T follicular helper cell (primary cell): ENCODE measurements around the gene ABCG8.
"Not testable (repeated sequence)": the region's sequence is repeated elsewhere in the genome, so short reads cannot be mapped to it uniquely, and the experiment has no call there.

Experiments
- DNase-seq: peaks from one replicate; pipeline ENCODE4 v3.0.0-alpha.2; 2020; ENCODE audit warnings: low read depth

The ABCG8 gene

DNA sequence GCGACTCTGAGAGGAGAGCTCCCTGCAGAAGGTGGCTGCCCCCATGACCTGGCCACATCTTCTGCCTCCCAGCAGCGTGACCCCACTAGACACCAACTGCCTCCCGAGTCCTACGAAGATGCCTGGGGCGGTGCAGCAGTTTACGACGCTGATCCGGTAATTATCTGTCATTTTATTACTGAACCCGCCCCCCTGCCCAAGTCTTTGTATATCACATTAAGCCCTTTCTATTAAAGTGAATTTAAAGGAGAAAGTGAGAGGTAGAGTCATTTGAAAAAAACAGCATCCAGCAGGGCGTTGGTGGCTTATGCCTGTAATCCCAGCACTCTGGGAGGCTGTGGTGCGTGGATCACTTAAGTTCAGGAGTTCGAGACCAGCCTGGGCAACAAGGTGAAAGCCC, 33.4 kb downstream of the ABCG8 start:
- no peak for DNase-seq

DNA sequence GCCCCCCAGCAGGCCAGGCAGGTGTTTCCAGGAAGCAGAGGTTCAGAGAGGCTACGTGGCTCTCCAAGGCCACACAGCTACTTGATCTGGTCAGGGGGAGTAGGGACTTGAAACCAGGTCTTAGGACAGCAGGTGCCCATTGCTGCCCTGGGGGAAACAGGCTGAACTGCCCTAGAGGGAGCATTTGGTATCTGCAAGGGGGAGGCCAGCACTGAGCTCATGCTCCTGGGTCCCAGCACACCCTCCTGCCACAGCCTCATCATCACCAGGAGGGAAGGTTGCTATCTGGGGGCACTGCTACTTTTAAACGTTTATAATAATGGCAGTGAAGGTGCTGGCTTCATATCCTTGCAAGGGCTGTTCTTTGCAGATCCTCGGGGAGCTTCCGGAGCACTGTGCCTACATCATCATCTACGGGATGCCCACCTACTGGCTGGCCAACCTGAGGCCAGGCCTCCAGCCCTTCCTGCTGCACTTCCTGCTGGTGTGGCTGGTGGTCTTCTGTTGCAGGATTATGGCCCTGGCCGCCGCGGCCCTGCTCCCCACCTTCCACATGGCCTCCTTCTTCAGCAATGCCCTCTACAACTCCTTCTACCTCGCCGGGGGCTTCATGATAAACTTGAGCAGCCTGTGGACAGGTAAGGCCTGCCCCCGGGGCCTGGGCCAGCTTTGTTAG, 36.1 kb downstream of the ABCG8 start:
- DNase-seq: no peak

DNA sequence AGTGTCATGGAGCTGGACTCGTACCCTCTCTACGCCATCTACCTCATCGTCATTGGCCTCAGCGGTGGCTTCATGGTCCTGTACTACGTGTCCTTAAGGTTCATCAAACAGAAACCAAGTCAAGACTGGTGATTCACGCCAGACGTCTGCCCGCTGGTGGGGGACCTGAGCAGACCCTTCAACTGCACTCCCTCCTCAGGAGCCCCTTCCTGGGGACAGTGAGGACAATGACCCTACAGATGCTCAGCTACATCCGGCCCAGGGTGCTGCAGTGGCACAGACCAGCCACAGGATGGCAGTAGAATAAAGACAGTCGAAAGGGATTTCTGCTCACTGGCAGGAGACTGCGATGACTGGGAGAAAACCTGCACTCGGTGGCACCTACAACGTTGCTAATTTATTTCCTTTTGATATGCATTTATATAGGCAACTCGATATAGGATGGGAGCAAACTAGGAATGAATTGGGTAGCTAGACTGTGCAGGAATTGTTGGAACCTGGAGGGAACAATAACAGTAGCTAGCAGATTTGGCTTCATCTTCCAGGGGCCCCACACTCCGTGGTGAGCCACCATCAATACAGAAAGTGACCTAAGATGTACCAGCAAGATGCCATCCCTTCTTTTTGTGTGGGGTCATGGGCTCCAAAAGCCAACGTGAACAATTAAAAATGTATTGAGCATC, 39.2 kb downstream of the ABCG8 start:
- peak; percentile 25 for DNase-seq

DNA sequence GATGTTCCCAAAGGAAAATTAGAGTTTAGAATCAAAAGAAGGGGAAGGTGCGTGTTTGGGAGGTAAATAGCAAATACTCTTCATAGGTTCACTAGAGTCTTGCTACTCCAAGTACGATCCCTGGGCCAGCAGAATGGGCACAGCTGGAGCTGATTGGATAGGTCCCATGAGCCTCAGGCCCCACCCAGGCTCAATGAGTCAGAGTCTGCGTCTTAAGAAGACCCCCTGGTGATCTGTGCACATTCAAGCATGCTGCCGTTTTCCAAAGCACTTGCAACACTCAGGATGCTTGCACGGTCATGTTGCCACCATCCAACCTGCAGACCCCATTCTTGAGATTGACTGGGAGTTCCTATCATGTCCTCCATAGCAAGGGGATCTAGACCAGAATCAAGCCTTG, 40.5 kb downstream of the ABCG8 start:
- DNase-seq: no peak

DNA sequence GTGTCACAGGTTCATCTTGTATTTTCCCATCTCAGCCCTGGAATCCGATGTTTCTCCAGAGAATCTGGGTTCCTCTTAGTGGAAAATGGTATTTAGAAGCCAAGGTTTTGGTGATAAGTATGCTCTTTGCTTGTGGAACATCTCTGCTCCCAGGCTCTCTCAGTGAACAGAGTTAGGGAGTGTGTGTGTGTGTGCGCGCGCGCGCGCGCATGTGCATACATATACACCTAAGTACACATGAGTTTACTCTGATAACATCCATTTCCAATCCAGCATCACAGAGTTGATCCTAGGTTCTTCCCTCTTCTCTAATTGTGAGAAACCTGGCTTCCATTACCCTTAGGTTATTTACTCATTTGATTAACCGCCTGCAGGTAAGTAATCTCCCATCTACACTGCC, 41.7 kb downstream of the ABCG8 start:
- no peak for DNase-seq

DNA sequence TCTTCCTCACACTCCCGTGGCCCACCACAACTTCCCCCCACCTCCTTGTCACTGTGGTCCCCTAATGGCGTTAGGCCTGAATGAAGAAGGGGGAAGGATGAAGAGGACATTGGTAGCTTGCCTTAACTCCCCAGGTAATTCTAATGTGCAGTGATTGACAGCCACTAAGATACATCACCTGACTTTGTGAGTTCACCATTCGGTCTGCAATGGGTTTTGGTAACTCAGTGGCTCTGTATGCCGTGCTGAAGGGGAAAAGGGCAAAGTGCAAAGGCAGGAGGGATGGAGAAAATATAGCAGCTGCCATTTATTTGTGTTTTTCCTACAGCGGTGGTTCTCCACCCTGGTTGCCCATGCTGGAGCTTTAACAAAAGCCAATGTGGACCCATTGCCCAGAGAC, 42.2 kb downstream of the ABCG8 start:
- no peak for DNase-seq

DNA sequence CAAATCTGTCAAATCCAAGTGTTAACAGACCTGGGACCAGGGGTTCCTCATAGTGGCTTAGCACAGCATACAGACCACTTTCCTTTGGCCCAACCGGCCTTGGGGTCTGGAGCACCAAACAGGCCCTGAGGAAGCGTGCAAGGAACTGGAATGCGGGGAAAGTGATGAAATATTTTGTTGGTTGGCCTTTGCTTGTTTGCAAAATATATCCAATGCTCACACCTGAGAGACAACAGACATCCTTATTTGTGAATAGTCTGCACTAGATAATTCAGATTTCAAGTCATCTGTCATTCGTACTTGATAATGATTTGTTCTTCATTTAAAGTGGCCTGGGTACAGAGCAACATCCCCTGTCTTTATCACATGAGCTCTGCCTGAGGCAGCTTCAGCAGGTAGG, 43.5 kb downstream of the ABCG8 start:
- no peak for DNase-seq

DNA sequence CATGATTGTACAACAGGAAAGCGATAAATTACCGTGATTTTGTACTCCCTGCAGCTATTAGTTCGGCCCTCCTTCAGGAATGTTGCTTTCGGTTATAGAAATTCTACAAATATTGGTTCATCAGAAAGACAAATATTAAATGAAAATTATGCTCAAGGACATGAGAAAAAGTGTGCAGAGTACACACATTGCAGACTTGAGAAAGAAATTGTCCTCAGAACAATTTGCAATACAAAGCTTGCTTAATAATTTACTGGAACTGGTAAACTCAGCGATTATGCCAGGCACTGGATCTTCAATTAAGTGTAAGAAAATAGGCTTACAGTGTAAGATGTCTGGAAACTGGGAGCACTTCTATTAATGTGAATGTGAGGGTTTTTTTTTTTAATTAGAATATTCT, 45.9 kb downstream of the ABCG8 start:
- DNase-seq: no peak

DNA sequence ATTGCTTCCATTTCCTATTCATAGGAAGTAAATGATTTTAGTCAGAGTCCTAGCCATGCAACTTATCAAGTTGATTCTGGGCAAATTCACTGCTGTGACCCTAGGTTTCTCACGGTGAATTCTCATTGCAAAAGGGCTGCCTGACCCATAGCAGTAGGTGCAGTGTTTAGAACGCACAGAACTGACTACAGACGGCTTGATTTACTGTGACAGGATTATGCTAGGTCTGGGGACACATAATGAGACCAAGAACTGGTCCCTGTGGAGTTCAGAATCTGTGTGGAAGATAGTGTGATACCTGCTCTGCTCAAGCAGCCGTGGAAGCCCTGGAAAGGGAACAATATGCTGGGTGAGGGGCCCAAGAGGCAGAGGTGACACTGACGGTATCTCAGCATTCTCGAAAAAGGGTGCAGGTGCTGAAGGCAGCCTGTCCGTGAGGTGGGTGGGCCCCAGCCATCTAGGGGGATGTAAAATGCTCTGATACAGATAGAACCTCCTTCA, 46.4 kb downstream of the ABCG8 start:
- DNase-seq: no peak

DNA sequence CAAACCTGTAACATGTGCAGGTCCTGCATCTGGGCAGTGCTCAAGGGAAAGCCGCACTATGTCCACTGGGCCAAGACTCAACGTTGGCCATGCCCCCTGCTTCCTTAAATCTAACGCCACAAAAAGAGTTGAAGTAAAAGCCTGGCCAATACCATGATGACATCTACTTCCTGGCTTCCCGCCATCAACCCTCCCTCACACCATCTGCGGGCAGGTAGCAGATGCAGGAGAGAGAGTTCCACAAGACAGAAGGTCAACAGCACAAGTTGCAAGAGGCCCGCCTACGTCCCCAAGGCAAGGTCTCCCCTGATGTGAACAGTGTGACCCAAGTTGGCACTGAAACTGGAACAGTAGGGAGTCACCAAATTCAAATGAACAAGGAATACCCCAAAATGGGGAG, 48.4 kb downstream of the ABCG8 start:
- DNase-seq: no peak

DNA sequence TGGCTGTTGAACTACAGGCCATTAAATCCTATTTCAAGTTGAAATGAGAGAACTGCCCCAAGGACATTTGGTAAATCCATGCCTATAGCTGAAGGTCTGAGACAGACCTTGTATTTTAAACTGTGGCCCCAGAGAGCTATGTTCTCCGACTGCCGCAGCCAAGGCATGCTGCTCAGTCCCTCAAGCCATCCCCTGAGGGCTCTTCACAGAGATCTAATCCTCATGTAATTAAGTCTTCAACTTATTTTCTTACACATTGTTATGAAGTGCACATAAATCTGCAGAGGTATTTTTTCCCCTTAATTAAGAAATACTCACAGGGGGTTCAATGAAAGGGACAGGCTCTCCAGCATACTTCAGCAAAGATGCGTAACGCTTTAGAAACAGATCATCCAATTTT, 50.6 kb downstream of the ABCG8 start:
- no peak for DNase-seq

DNA sequence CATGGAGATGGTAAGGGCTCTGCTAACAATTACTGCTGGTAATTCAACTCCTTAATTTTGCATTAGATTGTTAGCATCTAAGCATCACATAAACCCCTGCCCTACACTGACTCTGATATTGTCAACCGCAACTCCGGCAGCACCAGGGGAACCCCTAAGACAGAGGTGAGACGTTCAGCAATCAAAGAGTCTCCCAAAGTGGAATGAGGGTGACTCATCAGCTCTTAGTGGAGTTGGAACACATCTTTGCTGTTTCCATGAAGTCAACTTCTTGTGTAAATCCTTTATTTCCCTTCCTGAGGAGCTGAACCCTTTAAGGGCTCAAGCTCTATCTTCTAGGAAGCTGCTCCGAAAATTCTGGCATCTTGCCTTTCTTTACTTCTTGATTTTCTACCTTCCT, 52.1 kb downstream of the ABCG8 start:
- no peak for DNase-seq

DNA sequence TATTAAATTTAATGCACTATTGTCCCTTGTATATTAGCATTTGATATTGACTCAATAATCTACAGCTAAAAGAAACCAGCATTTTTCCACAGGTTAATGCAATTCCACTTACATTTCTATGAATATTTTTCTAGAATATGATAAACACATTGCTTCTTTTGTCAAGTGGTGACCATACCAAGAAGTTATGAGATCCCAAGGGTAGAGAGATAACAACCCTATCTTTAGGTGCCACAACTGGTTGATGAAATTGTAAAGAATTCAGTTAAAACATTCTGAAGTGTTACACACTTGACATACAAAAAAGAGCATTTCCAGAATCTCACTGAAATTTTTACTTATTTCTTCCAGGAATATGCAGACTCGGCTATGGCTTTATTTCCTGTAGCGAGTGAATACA, 56.0 kb downstream of the ABCG8 start:
- no peak for DNase-seq

DNA sequence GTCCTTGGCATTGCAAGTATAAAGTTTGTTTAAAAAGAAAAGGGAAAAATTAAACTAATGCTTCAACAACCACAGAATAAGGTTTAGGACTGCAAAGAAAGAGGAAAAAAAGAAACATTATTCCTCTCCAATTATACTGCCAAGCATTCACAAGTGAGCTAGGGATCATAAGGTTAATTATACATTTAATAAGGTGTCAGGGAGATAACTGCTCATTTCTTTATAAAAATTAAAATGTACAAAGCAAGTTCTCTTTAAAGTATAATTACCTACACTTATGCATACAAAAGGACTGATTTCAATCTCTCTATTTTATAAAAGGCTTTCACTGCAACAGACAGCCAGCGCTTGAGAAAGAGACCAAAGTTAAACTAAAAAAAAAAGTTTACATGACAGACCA, 58.1 kb downstream of the ABCG8 start:
- DNase-seq: no peak

DNA sequence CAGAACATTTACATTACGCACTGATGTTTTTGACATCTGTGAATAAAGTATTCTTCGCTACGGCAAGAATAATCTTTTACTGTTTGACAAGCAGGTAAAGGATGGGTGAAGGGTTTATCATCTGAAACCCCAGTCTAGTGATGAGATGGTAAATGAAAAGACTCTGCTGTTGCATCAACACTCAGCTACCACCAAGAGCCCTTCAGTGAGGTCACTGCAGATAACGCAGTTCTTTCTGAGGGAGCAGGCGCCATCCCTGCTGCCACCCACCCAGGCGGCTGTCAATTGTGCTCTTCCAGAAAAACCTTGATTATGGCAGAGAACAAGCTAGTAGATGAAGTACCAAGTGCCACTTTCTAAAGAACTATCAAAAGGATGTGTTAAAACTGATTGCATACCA, 58.7 kb downstream of the ABCG8 start:
- DNase-seq: no peak

DNA sequence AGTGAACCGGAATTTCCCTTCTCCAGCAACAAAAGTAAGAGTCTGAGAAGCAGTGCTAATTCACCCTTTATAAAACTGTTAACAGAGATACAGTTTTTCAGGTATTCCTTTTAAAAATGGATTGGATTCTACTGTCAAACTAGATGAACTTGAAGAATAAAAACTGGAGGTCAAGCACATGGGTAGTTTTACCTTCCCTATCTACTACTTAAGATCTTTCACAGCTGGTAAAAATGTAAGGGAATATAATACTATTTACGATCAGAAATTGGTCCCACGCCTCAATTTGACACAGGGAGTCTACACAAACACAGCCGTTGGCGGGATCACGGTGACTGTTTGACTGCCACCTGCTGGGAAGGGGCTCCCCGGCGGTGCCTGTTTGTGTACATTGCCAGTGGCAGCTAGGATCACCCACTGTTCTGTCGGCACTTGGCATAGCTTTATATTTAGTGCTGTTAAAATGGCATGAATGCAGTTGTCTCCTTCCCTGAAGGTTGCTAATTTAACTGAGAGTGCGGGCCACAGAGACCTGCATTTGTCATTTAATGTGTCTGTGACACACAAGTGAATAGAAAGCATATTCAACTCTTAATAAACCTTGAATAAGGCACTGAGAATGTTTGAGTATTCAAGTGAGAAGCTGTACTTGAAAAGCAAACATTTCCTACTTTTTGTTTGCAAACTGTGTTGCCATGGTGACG, 59.5 kb downstream of the ABCG8 start:
- no peak for DNase-seq

DNA sequence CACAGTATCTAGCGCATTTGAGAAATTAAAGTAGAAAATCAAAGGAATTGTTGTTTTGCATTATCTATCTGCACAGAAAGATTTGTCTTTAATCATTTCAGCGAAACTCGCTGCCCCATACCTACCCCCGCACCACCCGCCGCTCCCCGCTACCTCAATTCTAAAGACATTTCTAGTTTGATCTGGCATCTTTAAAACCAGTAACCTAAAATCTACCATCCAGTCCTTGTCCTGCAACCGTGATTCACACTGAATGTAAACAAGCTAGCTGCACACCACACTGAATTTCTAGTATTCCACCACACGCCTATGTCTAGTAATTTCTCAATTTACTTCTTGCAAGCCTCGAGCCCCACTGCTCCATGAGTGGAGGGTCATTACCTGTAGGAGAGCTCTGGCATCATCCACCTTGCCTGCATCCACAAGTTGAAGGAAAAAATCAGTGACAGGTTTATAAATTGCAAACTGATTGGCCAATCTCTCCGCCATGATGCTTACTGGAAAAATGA, 60.1 kb downstream of the ABCG8 start:
- no peak for DNase-seq

DNA sequence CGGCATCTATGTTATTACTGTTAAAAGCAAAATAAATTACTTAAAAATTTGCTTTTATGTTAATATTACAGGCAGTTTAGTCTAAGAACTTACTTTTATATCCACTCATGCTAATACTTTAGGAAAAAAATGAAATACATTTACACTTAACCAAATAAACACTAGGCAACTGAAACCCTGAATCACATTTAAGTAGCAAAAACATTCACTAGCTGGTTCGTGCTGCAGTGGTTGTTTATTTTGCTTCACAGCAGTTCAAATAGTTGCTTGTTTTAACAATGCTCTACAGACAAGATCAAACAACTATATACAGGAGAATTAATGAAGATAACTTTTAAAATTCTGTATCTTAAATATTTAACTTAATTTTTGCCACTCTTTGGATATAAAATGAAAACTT, 60.8 kb downstream of the ABCG8 start:
- DNase-seq: no peak

DNA sequence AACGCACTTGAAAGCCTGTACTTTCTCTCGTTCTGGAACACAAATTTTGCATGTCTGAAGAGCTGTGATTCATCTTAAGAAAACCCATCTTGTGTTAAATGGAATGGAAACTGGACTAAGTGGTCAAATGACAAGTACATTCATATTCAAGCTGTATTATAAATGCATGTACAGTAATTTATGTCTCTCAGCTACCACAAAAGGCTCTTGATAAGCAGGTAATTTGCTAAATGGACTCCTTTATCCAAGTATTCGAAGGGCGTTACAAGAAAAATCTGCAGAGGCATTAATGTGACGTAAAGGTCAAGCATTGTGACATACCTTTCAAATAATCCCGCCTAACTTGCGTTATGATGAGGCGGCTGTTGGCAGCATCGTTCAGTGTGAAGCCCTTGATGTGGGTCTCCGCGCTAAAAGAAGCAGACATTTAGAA, 66.6 kb downstream of the ABCG8 start:
- no peak for DNase-seq

DNA sequence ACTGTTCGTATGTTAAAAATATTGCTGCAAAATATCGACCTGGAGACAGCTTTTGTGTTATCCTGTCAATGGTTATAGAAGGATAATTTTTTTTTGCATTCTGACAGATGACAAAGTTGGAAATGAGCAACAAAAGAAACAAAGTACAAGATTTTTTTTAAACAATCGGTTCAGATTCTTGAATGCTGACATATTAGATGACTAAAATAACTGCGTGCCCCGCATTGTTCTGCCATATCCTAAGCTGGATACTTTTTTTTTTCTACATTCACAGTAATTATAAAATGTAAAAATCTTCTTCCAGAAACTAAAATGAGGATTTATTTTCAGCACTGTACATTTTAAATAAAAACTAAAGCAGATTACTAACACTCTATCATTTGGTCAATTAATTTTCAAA, 67.1 kb downstream of the ABCG8 start:
- no peak for DNase-seq

DNA sequence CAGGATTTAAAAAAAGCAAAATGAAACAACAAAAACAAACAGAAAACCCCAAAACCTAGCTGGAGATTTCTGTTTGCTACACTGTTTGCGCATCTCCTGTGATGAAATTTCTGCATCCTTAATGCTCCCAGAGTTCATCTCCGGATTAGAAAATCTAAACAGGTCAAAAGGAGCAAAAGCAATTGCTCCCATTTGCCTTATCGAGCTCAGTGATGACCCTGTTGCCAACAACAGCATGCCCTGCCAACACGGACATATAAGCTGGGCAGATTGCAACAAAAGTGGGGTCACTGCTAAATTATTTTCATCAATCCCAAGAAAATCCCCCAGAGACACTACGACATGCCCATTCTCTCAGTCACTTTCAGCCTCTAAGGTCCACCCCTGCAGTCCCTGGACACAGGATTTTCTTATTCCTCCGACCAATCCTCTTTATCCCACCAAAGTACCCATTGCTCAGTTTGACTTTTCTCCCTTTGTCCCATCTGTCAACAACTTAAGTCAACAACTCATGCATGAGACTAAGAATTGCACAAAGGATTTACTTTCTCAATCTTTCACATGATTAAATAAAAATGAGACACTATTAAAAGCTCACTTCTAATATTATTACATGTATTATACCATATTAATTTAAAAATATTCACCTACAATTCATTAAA, 67.8 kb downstream of the ABCG8 start:
- DNase-seq: no peak

DNA sequence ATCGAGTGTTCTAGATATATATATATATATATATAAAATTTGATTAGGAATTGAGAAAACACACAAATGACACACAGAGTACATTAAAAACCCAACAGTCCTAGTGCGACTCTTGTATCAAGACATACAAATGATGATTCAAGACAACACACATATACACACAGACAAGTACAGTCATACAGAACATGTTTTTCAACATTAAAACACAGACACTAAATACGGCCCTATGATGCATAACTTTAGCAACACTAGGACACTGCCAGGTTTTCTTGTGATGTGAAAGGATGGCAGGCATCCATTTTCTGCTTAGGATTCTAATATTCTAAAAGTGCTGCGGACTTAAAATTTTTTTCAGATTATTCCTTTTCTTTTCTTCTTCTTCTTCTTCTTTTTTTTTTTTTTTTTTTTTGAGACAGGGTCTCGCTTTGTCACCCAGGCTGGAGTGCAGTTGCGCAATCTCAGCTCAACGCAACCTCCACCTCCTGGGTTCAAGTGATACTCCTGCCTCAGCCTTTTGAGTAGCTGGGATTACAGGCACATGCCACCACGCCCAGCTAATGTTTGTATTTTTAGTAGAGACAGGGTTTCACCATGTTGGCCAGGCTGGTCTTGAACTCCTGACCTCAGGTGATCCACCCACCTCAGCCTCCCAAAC, 72.5 kb downstream of the ABCG8 start:
- not testable (repeated sequence) for DNase-seq
